Stimulated activated naive CD4-positive, alpha-beta T cell (primary cell): ENCODE data around the gene FN3K.

ENCODE experiments used
- DNase-seq, 6 experiments: peaks; one replicate each; lab custom pipeline; 2025; lab: John Stamatoyannopoulos, UW

Gene FN3K

GRCh38 chr17:82795615-82796014, 60.2 kb downstream of the FN3K start:
- no peak for DNase-seq

GRCh38 chr17:82797061-82797460, 61.6 kb downstream of the FN3K start:
- DNase-seq = no peak

- DNase-seq = no peak
These were observed 63.3 kb downstream of the FN3K start for GRCh38 chr17:82798752-82799151.

GRCh38 chr17:82799591-82799990, 64.2 kb downstream of the FN3K start:
- no peak for DNase-seq
